ENCODE results near the gene AGBL5. TPM values are rescaled to one million over a fixed set of nuclear protein-coding genes. Genes with fewer than 3 reads are reported as not detected.

The AGBL5 gene
- total and polyA plus RNA-seq, 2 of the 13 experiments (the other 11 are each of a cell fraction or from before 2014, with no cell fraction given) = 55.9 to 73.3 TPM

DNA sequence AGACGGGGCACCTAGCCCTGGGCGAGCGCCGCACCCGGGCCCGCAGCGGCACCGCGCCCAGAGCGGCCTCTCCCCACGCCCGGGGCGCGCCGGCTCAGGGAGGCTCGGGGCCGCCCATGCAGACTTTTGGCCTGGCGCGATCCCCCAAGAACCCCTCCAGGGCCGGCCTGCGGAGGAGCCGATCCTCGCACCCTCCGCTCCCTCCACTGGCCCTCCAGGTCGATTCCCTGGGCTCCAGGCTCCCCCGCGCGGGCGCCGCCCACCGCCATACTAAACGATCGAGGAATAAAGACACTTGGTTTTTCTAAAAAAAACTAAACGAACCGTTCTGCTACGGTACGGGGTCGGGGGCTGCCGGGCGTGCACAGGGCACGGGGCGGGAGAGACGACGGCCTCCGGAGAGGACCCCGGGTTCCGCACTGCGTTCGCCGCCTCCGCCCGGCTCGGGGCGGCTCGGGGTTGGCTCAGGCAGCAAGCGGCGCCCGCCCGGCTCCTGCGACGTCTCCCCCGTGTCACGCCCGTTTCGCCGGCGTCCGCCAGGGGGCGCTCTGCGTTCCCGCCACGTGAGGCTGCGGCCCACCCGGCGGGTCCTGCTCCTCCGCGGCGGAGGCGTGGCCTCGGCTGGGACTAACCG is 34.7 kb downstream of the AGBL5 start (continued):
- TF ChIP-seq AGO2 (optimal IDR thresholded peaks at IDR 0.05; ENCODE audit: low read depth, low read length) (peak; percentile 82), SRSF4 (IDR thresholded peaks at IDR 0.05; ENCODE audit: low read depth, low read length, poor library complexity, severe bottlenecking) (no peak), ZNF432 (CRISPR knock-in tag; IDR thresholded peaks at IDR 0.05; ENCODE audit: borderline replicate concordance) (no peak), FOXA1 (IDR thresholded peaks at IDR 0.05) (no peak), FOXA1 (CRISPR knock-in tag; IDR thresholded peaks at IDR 0.05) (peak; percentile 61; the same call in 1 of the 2 replicates), RBM39 (IDR thresholded peaks at IDR 0.05; ENCODE audit: low read depth, low read length, poor library complexity, severe bottlenecking) (peak; percentile 32), FIP1L1 (IDR thresholded peaks at IDR 0.05; ENCODE audit: borderline replicate concordance, insufficient read depth, low read depth, low read length) (no peak), HNRNPL (IDR thresholded peaks at IDR 0.05; ENCODE audit: low read depth, low read length) (no peak), SRSF1 (optimal IDR thresholded peaks at IDR 0.05; ENCODE audit: low read depth, low read length) (no peak), ZNF879 (CRISPR knock-in tag; IDR thresholded peaks at IDR 0.05) (no peak), SSRP1 (CRISPR knock-in tag; IDR thresholded peaks at IDR 0.05) (peak; percentile 64; the same call in 1 of the 2 replicates), EHMT2 (IDR thresholded peaks at IDR 0.05; ENCODE audit: borderline replicate concordance, low read depth, low read length) (no peak), MTF2 (CRISPR knock-in tag; IDR thresholded peaks at IDR 0.05; ENCODE audit: borderline replicate concordance) (no peak; the same call in 1 of the 2 replicates), ZMYM2 (CRISPR knock-in tag; IDR thresholded peaks at IDR 0.05) (no peak), ZNF557 (CRISPR knock-in tag; IDR thresholded peaks at IDR 0.05) (no peak), HMG20B (CRISPR knock-in tag; conservative IDR thresholded peaks at IDR 0.05) (no peak), TBL1XR1 (IDR thresholded peaks at IDR 0.05; ENCODE audit: borderline replicate concordance, low read length, partially characterized antibody) (peak; percentile 5), PHB2 (IDR thresholded peaks at IDR 0.05; ENCODE audit: partially characterized antibody) (no peak), NFIC (IDR thresholded peaks at IDR 0.05; ENCODE audit: low read length) (no peak), ZNF678 (CRISPR knock-in tag; IDR thresholded peaks at IDR 0.05) (no peak; the same call in 1 of the 2 replicates), NR2F6 (IDR thresholded peaks at IDR 0.05) (no peak), NR2F6 (CRISPR knock-in tag; IDR thresholded peaks at IDR 0.05) (peak; percentile 75; the same call in 1 of the 2 replicates), KDM6A (CRISPR knock-in tag; IDR thresholded peaks at IDR 0.05; ENCODE audit: low read depth) (no peak), ZNF317 (CRISPR knock-in tag; IDR thresholded peaks at IDR 0.05) (no peak), KDM3A (CRISPR knock-in tag; IDR thresholded peaks at IDR 0.05; ENCODE audit: low read depth) (peak; percentile 89), USF2 (IDR thresholded peaks at IDR 0.05; ENCODE audit: low read depth, low read length) (peak; percentile 51), USF2 (CRISPR knock-in tag; IDR thresholded peaks at IDR 0.05; ENCODE audit: borderline replicate concordance) (no peak)
- TF ChIP-seq, protein P1, sequence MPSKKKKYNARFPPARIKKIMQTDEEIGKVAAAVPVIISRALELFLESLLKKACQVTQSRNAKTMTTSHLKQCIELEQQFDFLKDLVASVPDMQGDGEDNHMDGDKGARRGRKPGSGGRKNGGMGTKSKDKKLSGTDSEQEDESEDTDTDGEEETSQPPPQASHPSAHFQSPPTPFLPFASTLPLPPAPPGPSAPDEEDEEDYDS (CRISPR knock-in tag; IDR thresholded peaks at IDR 0.05) = peak; percentile 42; the same call in 1 of the 2 replicates
- TF ChIP-seq, protein P2, sequence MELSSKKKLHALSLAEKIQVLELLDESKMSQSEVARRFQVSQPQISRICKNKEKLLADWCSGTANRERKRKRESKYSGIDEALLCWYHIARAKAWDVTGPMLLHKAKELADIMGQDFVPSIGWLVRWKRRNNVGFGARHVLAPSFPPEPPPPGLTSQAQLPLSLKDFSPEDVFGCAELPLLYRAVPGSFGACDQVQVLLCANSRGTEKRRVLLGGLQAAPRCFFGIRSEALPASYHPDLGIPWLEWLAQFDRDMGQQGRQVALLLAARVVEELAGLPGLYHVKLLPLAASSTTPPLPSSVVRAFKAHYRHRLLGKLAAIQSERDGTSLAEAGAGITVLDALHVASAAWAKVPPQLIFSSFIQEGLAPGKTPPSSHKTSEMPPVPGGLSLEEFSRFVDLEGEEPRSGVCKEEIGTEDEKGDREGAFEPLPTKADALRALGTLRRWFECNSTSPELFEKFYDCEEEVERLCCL (CRISPR knock-in tag; IDR thresholded peaks at IDR 0.05; ENCODE audit: borderline replicate concordance) = 0 out of 2 replicates have a peak, but pooled peaks have one; percentile 28

All from HepG2 (cell line).